NB4 (cell line): ENCODE results near the gene SLC2A4.

Experiments used
- CTCF ChIP-seq: IDR thresholded peaks from one replicate; pipeline ENCODE4 v1.5.1; 2012; ENCODE audit warnings: low read depth, low read length
- MYC ChIP-seq: IDR thresholded peaks from 2 replicates; pipeline ENCODE4 v1.6.1; 2011; ENCODE audit warnings: low read depth, low read length

- TF ChIP-seq CTCF: no peak
- no peak for TF ChIP-seq MYC
Measured at GRCh38 chr17:7249214-7249613, 32.3 kb upstream of the SLC2A4 start.
